ENCODE results near the gene DNAJC13. TPM values are rescaled to one million over a fixed set of nuclear protein-coding genes. Genes with fewer than 3 reads are reported as not detected.

Gene DNAJC13
- total RNA-seq, 1 experiment from 2014 or later, result 18.1 TPM

DNA sequence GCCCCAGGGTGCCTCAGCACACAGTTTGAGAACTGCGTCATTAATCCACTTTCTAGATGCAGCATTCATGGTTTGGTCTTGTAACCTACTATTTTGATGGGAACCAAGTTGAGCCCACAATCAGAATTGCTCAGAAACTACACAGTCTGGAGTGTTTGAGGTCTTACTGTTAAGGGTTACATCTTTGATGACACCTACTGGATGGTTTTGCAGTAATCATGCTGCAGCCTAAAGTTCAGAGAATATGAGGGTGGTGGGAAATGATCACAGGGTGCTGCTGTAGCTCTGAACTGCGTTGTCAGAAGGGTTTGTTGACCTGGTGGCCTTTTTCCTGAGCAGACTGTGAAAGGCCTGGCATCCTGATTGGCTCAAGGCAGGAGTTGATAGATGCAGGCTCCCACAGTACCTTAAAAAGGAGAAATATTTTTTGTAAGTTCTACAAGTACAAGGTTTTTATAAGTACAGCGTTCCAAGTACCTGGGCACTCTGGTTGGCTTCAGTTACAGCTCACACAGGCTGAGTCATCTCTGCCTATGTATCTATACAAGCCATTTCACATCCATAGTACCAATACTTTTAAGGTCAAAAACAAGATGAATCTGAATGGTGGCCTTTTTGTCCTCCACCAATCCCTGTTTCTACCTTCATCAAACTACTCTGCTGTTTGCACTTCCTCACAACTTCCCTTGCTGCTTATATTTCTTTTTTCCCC, 119.3 kb downstream of the DNAJC13 start:
- no peak for DNase-seq
- Mint-ChIP-seq H3K36me3 (ENCODE audit: insufficient read depth in 1 of 3, low read depth in 3 of 3) (peaks cover 3 to 28% (median 27%) of the 10 kb centered on the region in 3 experiments; a peak in 5 of 7 replicates), H3K27me3 (ENCODE audit: low read depth) (no peaks in the 10 kb centered on the region), H3K9me3 (no peaks in the 10 kb centered on the region), H3K27ac (peak overlapping the region in 1 of 3 experiments; percentile 20; a peak in 1 of 7 replicates), H3K4me3 (no peak overlapping the region), H3K4me1 (peaks cover 5 to 8% of the 10 kb centered on the region in 2 experiments)
- no peak overlapping the region for H3K18ac ChIP-seq (ENCODE audit: insufficient read length, low read depth, low read length)
- H3K4ac ChIP-seq (ENCODE audit: low read depth, low read length), result no peak overlapping the region
- no peaks in the 10 kb centered on the region for H3K4me1 ChIP-seq (ENCODE audit: insufficient read depth, low read length)
- H2AFZ ChIP-seq (ENCODE audit: low read length), result no peak overlapping the region
- TF ChIP-seq, protein P1, sequence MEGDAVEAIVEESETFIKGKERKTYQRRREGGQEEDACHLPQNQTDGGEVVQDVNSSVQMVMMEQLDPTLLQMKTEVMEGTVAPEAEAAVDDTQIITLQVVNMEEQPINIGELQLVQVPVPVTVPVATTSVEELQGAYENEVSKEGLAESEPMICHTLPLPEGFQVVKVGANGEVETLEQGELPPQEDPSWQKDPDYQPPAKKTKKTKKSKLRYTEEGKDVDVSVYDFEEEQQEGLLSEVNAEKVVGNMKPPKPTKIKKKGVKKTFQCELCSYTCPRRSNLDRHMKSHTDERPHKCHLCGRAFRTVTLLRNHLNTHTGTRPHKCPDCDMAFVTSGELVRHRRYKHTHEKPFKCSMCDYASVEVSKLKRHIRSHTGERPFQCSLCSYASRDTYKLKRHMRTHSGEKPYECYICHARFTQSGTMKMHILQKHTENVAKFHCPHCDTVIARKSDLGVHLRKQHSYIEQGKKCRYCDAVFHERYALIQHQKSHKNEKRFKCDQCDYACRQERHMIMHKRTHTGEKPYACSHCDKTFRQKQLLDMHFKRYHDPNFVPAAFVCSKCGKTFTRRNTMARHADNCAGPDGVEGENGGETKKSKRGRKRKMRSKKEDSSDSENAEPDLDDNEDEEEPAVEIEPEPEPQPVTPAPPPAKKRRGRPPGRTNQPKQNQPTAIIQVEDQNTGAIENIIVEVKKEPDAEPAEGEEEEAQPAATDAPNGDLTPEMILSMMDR (conservative IDR thresholded peaks at IDR 0.05), result no peak
- WGBS (ENCODE audit: extremely low coverage, insufficient read length, low lambda C conversion rate), result no CpG with 5 or more reads among the region's 3 CpGs
- H2BK20ac ChIP-seq (ENCODE audit: low read depth, low read length, poor library complexity, severe bottlenecking), result no peak overlapping the region
- H3K79me1 ChIP-seq (ENCODE audit: insufficient read depth, low read depth, low read length, poor library complexity, severe bottlenecking), result no peaks in the 10 kb centered on the region
- H3T11ph ChIP-seq (ENCODE audit: low read length), result no peak overlapping the region
- no peak overlapping the region for H2BK120ac ChIP-seq (ENCODE audit: low read depth, low read length, poor library complexity, severe bottlenecking)
- H3K9me3 ChIP-seq (ENCODE audit: control insufficient read depth, low read depth, low read length), result no peaks in the 10 kb centered on the region
- no peak overlapping the region for H3K14ac ChIP-seq (ENCODE audit: insufficient read depth, low read length)
- H2BK12ac ChIP-seq (ENCODE audit: insufficient read length, low read depth, low read length), result no peak overlapping the region
- no peak overlapping the region for H3K23ac ChIP-seq (ENCODE audit: insufficient read length, low read depth, low read length)
- H4K8ac ChIP-seq (replicated peaks; ENCODE audit: insufficient read length, low read depth, low read length), result no peak overlapping the region
- no peak overlapping the region for H2BK15ac ChIP-seq (ENCODE audit: low read depth, low read length)
- H3K23me2 ChIP-seq (ENCODE audit: insufficient read length, low read depth, low read length, poor library complexity, severe bottlenecking), result no peaks in the 10 kb centered on the region
- H3K27ac ChIP-seq (ENCODE audit: insufficient read length, low read depth, low read length), result no peak overlapping the region
- no peak overlapping the region for H4K91ac ChIP-seq (ENCODE audit: insufficient read length, low read depth, low read length)
- no peak overlapping the region for H3K4me2 ChIP-seq (ENCODE audit: insufficient read depth, insufficient read length, low read length)
- H3K56ac ChIP-seq (ENCODE audit: insufficient read length, low read depth, low read length), result no peak overlapping the region
- H4K20me1 ChIP-seq (ENCODE audit: control insufficient read depth, insufficient read depth, insufficient read length), result no peaks in the 10 kb centered on the region
- H4K5ac ChIP-seq (ENCODE audit: insufficient read length, low read depth, low read length), result no peak overlapping the region
- no peaks in the 10 kb centered on the region for H3K79me2 ChIP-seq (ENCODE audit: insufficient read depth, low read length)
- H2BK5ac ChIP-seq (ENCODE audit: insufficient read length, low read length), result no peak overlapping the region
- no peak overlapping the region for H3K9ac ChIP-seq (ENCODE audit: extremely low read depth, insufficient read length, low read length)
- no peaks in the 10 kb centered on the region for H3K27me3 ChIP-seq (ENCODE audit: insufficient read depth, low read length)
- no peak overlapping the region for H2AK5ac ChIP-seq (ENCODE audit: insufficient read length, low read length)
